ENCODE data around the gene PCGF2. TPM values are rescaled to one million over a fixed set of nuclear protein-coding genes. Genes with fewer than 3 reads are reported as not detected.

PCGF2 gene
- total and polyA plus RNA-seq, 2 of the 8 experiments (the other 6 are each of a cell fraction or from before 2014, with no cell fraction given) = 42.1 to 93.3 TPM

- H2BK5ac ChIP-seq (ENCODE audit: low read depth, low read length) = no peak overlapping the region
- CTCF ChIA-PET (ENCODE audit: partially characterized antibody) = interaction anchor here (0.6 to 3.7 kb wide), 10 partner anchors 10 to 440 kb away, joined by 3 to 29 read pairs (median 4); no protein-coding TSS in a partner anchor
- no peaks in the 10 kb centered on the region for H3K79me1 ChIP-seq (ENCODE audit: low read depth, low read length)
- no peak overlapping the region for H3K23ac ChIP-seq (ENCODE audit: insufficient read length)
- no peak overlapping the region for H2BK20ac ChIP-seq (ENCODE audit: low read length)
- no peak overlapping the region for H3K4ac ChIP-seq (replicated peaks; ENCODE audit: insufficient read length, low read depth, low read length)
- no peak overlapping the region for H3K9ac ChIP-seq (replicated peaks in 1 of 4; ENCODE audit: extremely low read depth in 1 of 4, low read depth in 3 of 4, low read length in 3 of 4)
- H2AK5ac ChIP-seq (ENCODE audit: low read depth, low read length) = no peak overlapping the region
- H2AFZ ChIP-seq (ENCODE audit: low read length) = no peak overlapping the region
- no peak overlapping the region for H2BK15ac ChIP-seq (ENCODE audit: low read length)
- no peak overlapping the region for H3K14ac ChIP-seq (ENCODE audit: insufficient read length)
- no peaks in the 10 kb centered on the region for H3K79me2 ChIP-seq (ENCODE audit: control insufficient read depth in 1 of 2, insufficient read depth in 2 of 2, low read length in 2 of 2)
- H3K36me3 ChIP-seq (ENCODE audit: control insufficient read depth in 2 of 4, insufficient read depth in 4 of 4, low read length in 3 of 4) = peaks cover 0 to 8% (median 4%) of the 10 kb centered on the region in 4 experiments; a peak in 5 of 8 replicates
- peak in 1 of 2 experiments; percentile 3; a peak in 1 of 3 replicates for TF ChIP-seq POLR2A (IDR thresholded peaks at IDR 0.05; ENCODE audit: control extremely low read depth in 1 of 2, low read depth in 2 of 2, low read length in 2 of 2)
- TF ChIP-seq SIRT6 (IDR thresholded peaks at IDR 0.05; ENCODE audit: low read length) = no peak
- no peak overlapping the region for H4K5ac ChIP-seq (ENCODE audit: insufficient read length, low read depth, low read length)
- WGBS, 2 experiments (ENCODE audit: extremely low coverage in 1 of 2, insufficient coverage in 1 of 2, insufficient read length in 1 of 2, insufficient replicate concordance in 2 of 2, low coverage in 1 of 2, low lambda C conversion rate in 2 of 2, missing lambda C conversion rate in 1 of 2) = 92% methylated on average over 7 of the region's 7 CpGs; no CpG with 5 or more reads in 1 of the 2 experiments
- H4K20me1 ChIP-seq (replicated peaks in 1 of 2; ENCODE audit: control insufficient read depth in 1 of 2, insufficient read depth in 2 of 2, low read length in 2 of 2) = peaks cover 10 to 30% of the 10 kb centered on the region in 2 experiments
- FAIRE-seq (no peak), DNase-seq (ENCODE audit: low read depth in 1 of 2, low spot score in 2 of 2) (no peak)
- H2BK120ac ChIP-seq (replicated peaks; ENCODE audit: low read depth, low read length) = no peak overlapping the region
- peaks cover 0 to 16% (median 7%) of the 10 kb centered on the region in 4 experiments; a peak in 3 of 7 replicates for H3K27me3 ChIP-seq (replicated peaks in 1 of 4; ENCODE audit: control insufficient read depth in 3 of 4, extremely low read depth in 1 of 4, insufficient read depth in 3 of 4, low read length in 3 of 4)
- H3K27ac ChIP-seq (ENCODE audit: low read depth, low read length) = no peak overlapping the region
- H3K23me2 ChIP-seq (ENCODE audit: low read depth, low read length) = peaks cover 9% of the 10 kb centered on the region; the same call in 1 of the 2 replicates
- peaks cover 0 to 14% (median 6%) of the 10 kb centered on the region in 4 experiments; a peak in 5 of 7 replicates for H3K4me1 ChIP-seq (replicated peaks in 1 of 4; ENCODE audit: control insufficient read depth in 3 of 4, insufficient read depth in 4 of 4, low read length in 3 of 4)
- no peak overlapping the region for H2BK12ac ChIP-seq (ENCODE audit: low read depth, low read length)
- POLR2A ChIA-PET (ENCODE audit: partially characterized antibody) = interaction anchor here (0.7 to 7.0 kb wide), 10 partner anchors 9 to 55 kb away, joined by 3 to 40 read pairs (median 9); partner anchors contain the start of genes PCGF2 and PSMB3
- no peak overlapping the region for H3K56ac ChIP-seq (replicated peaks; ENCODE audit: insufficient read length, low read depth, low read length)
- H3K9me3 ChIP-seq (ENCODE audit: insufficient read depth in 2 of 2, low read depth in 1 of 2, low read length in 1 of 2) = no peaks in the 10 kb centered on the region
- no peak overlapping the region for H4K91ac ChIP-seq (replicated peaks; ENCODE audit: insufficient read length, low read length)
- no peak overlapping the region for H4K8ac ChIP-seq (ENCODE audit: extremely low read depth, insufficient read depth, low read length)
- H3K4me3 ChIP-seq (ENCODE audit: extremely low read depth in 1 of 4, insufficient read depth in 2 of 4, low read depth in 3 of 4, low read length in 4 of 4) = no peak overlapping the region
- H3K4me2 ChIP-seq (ENCODE audit: insufficient read depth in 1 of 2, low read depth in 2 of 2, low read length in 2 of 2) = no peak overlapping the region
- H3K18ac ChIP-seq (ENCODE audit: extremely low read depth, low read length) = no peak overlapping the region
These were observed 15.5 kb downstream of the PCGF2 start for GRCh38 chr17:38732376-38733281.
